ENCODE data around the gene ADAM12.

- TF ChIP-seq POLR2A (IDR thresholded peaks at IDR 0.05) (no peak), CTCF (IDR thresholded peaks at IDR 0.05) (no peak)
These were observed 133.0 kb downstream of the ADAM12 start for GRCh38 chr10:126255313-126255712.
